SK-N-SH treated with all-trans-retinoic acid at 6 μM for 48 hours (cell line): ENCODE results near the gene SYNGR1.

Experiments
- ATAC-seq: fragments of 200-7000 bp; cut with Tn5 transposase; 3 replicates; pipeline ENCODE4 v1.9.1; 2020; ENCODE audit warnings: mild to moderate bottlenecking, moderate library complexity
- ARNTL ChIP-seq: fragments of 450-650 bp; formaldehyde crosslinking; IDR thresholded peaks from 2 replicates; pipeline ENCODE4 v1.5.0; 2020; ENCODE audit warnings: low read depth, mild to moderate bottlenecking, moderate library complexity, borderline replicate concordance
- BACH2 ChIP-seq: fragments of 250-450 bp; sonication (Bioruptor Pico); IDR thresholded peaks from 2 replicates; pipeline ENCODE4 v1.9.0; 2021; ENCODE audit warnings: mild to moderate bottlenecking, borderline replicate concordance
- CREB5 ChIP-seq: fragments of 250-450 bp; sonication (Bioruptor Pico); IDR thresholded peaks from 2 replicates; pipeline ENCODE4 v1.5.1; 2020; ENCODE audit warnings: low read depth, mild to moderate bottlenecking, moderate library complexity
- CSDC2 ChIP-seq: fragments of 250-450 bp; sonication (Bioruptor Pico); IDR thresholded peaks from 2 replicates; pipeline ENCODE4 v1.5.0; 2020; ENCODE audit warnings: mild to moderate bottlenecking, moderate library complexity
- CSRNP3 ChIP-seq: fragments of 250-450 bp; sonication (Bioruptor Pico); IDR thresholded peaks from 2 replicates; pipeline ENCODE4 v1.5.1; 2021; ENCODE audit warnings: mild to moderate bottlenecking, moderate library complexity
- ESRRG ChIP-seq: fragments of 250-450 bp; sonication (Bioruptor Pico); IDR thresholded peaks from 2 replicates; pipeline ENCODE4 v1.6.1; 2021; ENCODE audit warnings: mild to moderate bottlenecking
- GLIS3 ChIP-seq: fragments of 250-450 bp; sonication (Bioruptor Pico); IDR thresholded peaks from 2 replicates; pipeline ENCODE4 v1.5.0; 2020; ENCODE audit warnings: mild to moderate bottlenecking, moderate library complexity
- ISL1 ChIP-seq: fragments of 250-450 bp; sonication (Bioruptor Pico); IDR thresholded peaks from 2 replicates; pipeline ENCODE4 v2.1.2; 2022; ENCODE audit warnings: mild to moderate bottlenecking, moderate library complexity
- OSR1 ChIP-seq: fragments of 250-450 bp; sonication (Bioruptor Pico); IDR thresholded peaks from 2 replicates; pipeline ENCODE4 v1.8.0; 2022; ENCODE audit warnings: moderate library complexity, mild to moderate bottlenecking, inconsistent platforms
- PATZ1 ChIP-seq: fragments of 250-450 bp; sonication (Bioruptor Pico); IDR thresholded peaks from 2 replicates; pipeline ENCODE4 v1.8.0; 2020; ENCODE audit warnings: mild to moderate bottlenecking, moderate library complexity, borderline replicate concordance
- POU6F1 ChIP-seq: fragments of 250-450 bp; sonication (Bioruptor Pico); IDR thresholded peaks from 2 replicates; pipeline ENCODE4 v1.8.0; 2021; ENCODE audit warnings: low read depth, mild to moderate bottlenecking, moderate library complexity, borderline replicate concordance
- PPARA ChIP-seq: fragments of 250-450 bp; sonication (Bioruptor Pico); IDR thresholded peaks from 2 replicates; pipeline ENCODE4 v1.5.0; 2020; ENCODE audit warnings: mild to moderate bottlenecking, borderline replicate concordance
- RARB ChIP-seq: fragments of 250-450 bp; sonication (Bioruptor Pico); IDR thresholded peaks from 2 replicates; pipeline ENCODE4 v1.8.0; 2021; ENCODE audit warnings: mild to moderate bottlenecking, moderate library complexity
- SNAI2 ChIP-seq: fragments of 250-450 bp; sonication (Bioruptor Pico); IDR thresholded peaks from 2 replicates; pipeline ENCODE4 v1.5.0; 2020; ENCODE audit warnings: mild to moderate bottlenecking, moderate library complexity
- TOX ChIP-seq: fragments of 250-450 bp; sonication (Bioruptor Pico); IDR thresholded peaks from 2 replicates; pipeline ENCODE4 v1.8.0; 2021; ENCODE audit warnings: mild to moderate bottlenecking, moderate library complexity, borderline replicate concordance
- TSHZ2 ChIP-seq: fragments of 250-450 bp; sonication (Bioruptor Pico); IDR thresholded peaks from 2 replicates; pipeline ENCODE4 v1.5.0; 2020; ENCODE audit warnings: mild to moderate bottlenecking, moderate library complexity
- ZC3H10 ChIP-seq: fragments of 250-450 bp; sonication (Bioruptor Pico); IDR thresholded peaks from 2 replicates; pipeline ENCODE4 v1.5.1; 2021; ENCODE audit warnings: mild to moderate bottlenecking, moderate library complexity
- ZFP30 ChIP-seq: fragments of 450-650 bp; formaldehyde crosslinking; IDR thresholded peaks from 2 replicates; pipeline ENCODE4 v1.5.0; 2022; ENCODE audit warnings: mild to moderate bottlenecking, moderate library complexity
- ZNF565 ChIP-seq: fragments of 450-650 bp; formaldehyde crosslinking; conservative IDR thresholded peaks from 2 replicates; pipeline ENCODE4 v1.5.0; 2020; ENCODE audit warnings: low read depth, mild to moderate bottlenecking, moderate library complexity
- ZNF70 ChIP-seq: fragments of 450-650 bp; formaldehyde crosslinking; IDR thresholded peaks from 2 replicates; pipeline ENCODE4 v1.5.0; 2020; ENCODE audit warnings: mild to moderate bottlenecking, moderate library complexity
- ZNF8 ChIP-seq: fragments of 450-650 bp; formaldehyde crosslinking; IDR thresholded peaks from 2 replicates; pipeline ENCODE4 v1.5.0; 2020; ENCODE audit warnings: mild to moderate bottlenecking, moderate library complexity

Gene SYNGR1

GRCh38 chr22:39352306-39352891, 2.6 kb downstream of the SYNGR1 start:
- TF ChIP-seq CSRNP3 (CRISPR knock-in tag) (no peak), ZNF70 (CRISPR knock-in tag) (no peak), TSHZ2 (no peak), POU6F1 (no peak), ZC3H10 (CRISPR knock-in tag) (no peak), ZFP30 (CRISPR knock-in tag) (no peak), RARB (CRISPR knock-in tag) (no peak), BACH2 (CRISPR knock-in tag) (no peak), CREB5 (CRISPR knock-in tag) (no peak), ZNF565 (no peak), ESRRG (CRISPR knock-in tag) (no peak), ARNTL (CRISPR knock-in tag) (no peak), ZNF8 (CRISPR knock-in tag) (no peak), GLIS3 (CRISPR knock-in tag) (no peak), CSDC2 (CRISPR knock-in tag) (no peak), OSR1 (CRISPR knock-in tag) (no peak), PATZ1 (no peak), TOX (CRISPR knock-in tag) (no peak), ISL1 (no peak)
- TF ChIP-seq, all 23 proteins: peak for 0
- ATAC-seq: no peak

GRCh38 chr22:39353346-39353745, 3.6 kb downstream of the SYNGR1 start:
- TF ChIP-seq ZFP30 (CRISPR knock-in tag) (no peak), ARNTL (CRISPR knock-in tag) (no peak), ISL1 (no peak), SNAI2 (CRISPR knock-in tag) (no peak), RARB (CRISPR knock-in tag) (no peak), CSRNP3 (CRISPR knock-in tag) (no peak)
- ATAC-seq: no peak

GRCh38 chr22:39355080-39355479, 5.3 kb downstream of the SYNGR1 start:
- no peak for ATAC-seq
- TF ChIP-seq ZFP30 (CRISPR knock-in tag) (no peak), CSDC2 (CRISPR knock-in tag) (no peak), OSR1 (CRISPR knock-in tag) (no peak), GLIS3 (CRISPR knock-in tag) (no peak), PPARA (CRISPR knock-in tag) (no peak), POU6F1 (no peak), ZNF565 (no peak), ZNF8 (CRISPR knock-in tag) (no peak), RARB (CRISPR knock-in tag) (no peak), ESRRG (CRISPR knock-in tag) (no peak), CREB5 (CRISPR knock-in tag) (no peak), ZNF70 (CRISPR knock-in tag) (no peak), SNAI2 (CRISPR knock-in tag) (no peak)
